IMR-90 (cell line): Measurements from ENCODE around the gene SGCE. TPM values are rescaled to one million over a fixed set of nuclear protein-coding genes. Genes with fewer than 3 reads are reported as not detected.

Experiments used
- ATAC-seq: fragments of 200-7000 bp; cut with Tn5 transposase; 2 replicates; pipeline ENCODE4 v1.9.1; 2020; ENCODE audit warnings: low read depth, mild to moderate bottlenecking, moderate library complexity
- BruUV-seq: library from RNA; stranded (reverse); fragments of 400-500 nt; replicated peaks from 2 replicates; lab custom pipeline; 2021; lab: Mats Ljungman, UMichigan
- CTCF ChIA-PET: fragments of 300-600 bp; formaldehyde crosslinking; extraction: SDS; loops from one replicate; lab custom pipeline; 2021; ENCODE audit warnings: antibody characterized with exemption; lab: Yijun Ruan, JAX
- POLR2A ChIA-PET: fragments of 300-600 bp; sonication (Branson Sonifier 250); formaldehyde crosslinking; loops from one replicate; lab custom pipeline; 2022; ENCODE audit warnings: antibody characterized with exemption; ENCODE audit not compliant: unreplicated experiment; lab: Charles Lee
- DNase-seq: peaks from one replicate; pipeline ENCODE4 v3.0.0; 2013
- H2AFZ ChIP-seq: replicated peaks from 2 replicates; pipeline ENCODE3; 2013; ENCODE audit warnings: low read length, mild to moderate bottlenecking; ENCODE audit not compliant: poor library complexity
- H2AK5ac ChIP-seq: 2 replicates; pipeline ENCODE4 v1.6.1; 2013; ENCODE audit warnings: low read depth, low read length, inconsistent platforms
- H2AK9ac ChIP-seq: replicated peaks from 2 replicates; pipeline ENCODE3; 2013; ENCODE audit warnings: mild to moderate bottlenecking, low read depth, low read length, moderate library complexity; ENCODE audit not compliant: poor library complexity
- H2BK120ac ChIP-seq: 2 replicates; pipeline ENCODE4 v1.6.1; 2013; ENCODE audit warnings: low read depth, low read length, inconsistent platforms
- H2BK15ac ChIP-seq: 3 replicates; pipeline ENCODE4 v1.6.1; 2013; ENCODE audit warnings: low read depth, low read length, inconsistent platforms
- H2BK20ac ChIP-seq: 2 replicates; pipeline ENCODE4 v1.6.1; 2013; ENCODE audit warnings: low read depth, mild to moderate bottlenecking, inconsistent platforms, low read length, moderate library complexity
- H2BK5ac ChIP-seq: 2 replicates; pipeline ENCODE4 v1.6.1; 2013; ENCODE audit warnings: mild to moderate bottlenecking, low read depth, low read length, inconsistent platforms; ENCODE audit not compliant: poor library complexity, severe bottlenecking
- H3K14ac ChIP-seq: replicated peaks from 2 replicates; pipeline ENCODE4 v1.6.1; 2013; ENCODE audit warnings: low read depth, low read length, inconsistent platforms
- H3K18ac ChIP-seq: 2 replicates; pipeline ENCODE4 v1.6.1; 2013; ENCODE audit warnings: low read depth, low read length, control low read depth
- H3K23ac ChIP-seq: 2 replicates; pipeline ENCODE4 v1.6.1; 2013; ENCODE audit warnings: low read depth, low read length, inconsistent platforms
- H3K27ac ChIP-seq: 2 replicates; pipeline ENCODE4 v1.5.1; 2013; ENCODE audit warnings: mild to moderate bottlenecking, control low read depth, low read length; ENCODE audit not compliant: insufficient read depth
- H3K27me3 ChIP-seq: 2 replicates; pipeline ENCODE4 v1.6.1; 2013; ENCODE audit warnings: low read length; ENCODE audit not compliant: control insufficient read depth, insufficient read depth
- H3K36me3 ChIP-seq: 2 replicates; pipeline ENCODE4 v1.6.1; 2013; ENCODE audit warnings: low read length, mixed read lengths; ENCODE audit not compliant: control insufficient read depth, insufficient read depth
- H3K4ac ChIP-seq: 2 replicates; pipeline ENCODE4 v1.6.1; 2013; ENCODE audit warnings: low read depth, low read length, inconsistent platforms
- H3K4me1 ChIP-seq: 2 replicates; pipeline ENCODE4 v1.6.1; 2013; ENCODE audit warnings: low read length, mixed read lengths; ENCODE audit not compliant: control insufficient read depth, insufficient read depth
- H3K4me2 ChIP-seq: 2 replicates; pipeline ENCODE4 v1.6.1; 2013; ENCODE audit warnings: low read depth, mild to moderate bottlenecking, control low read depth, low read length, moderate library complexity
- H3K4me3 ChIP-seq: 2 replicates; pipeline ENCODE4 v1.5.1; 2013; ENCODE audit warnings: low read depth, mild to moderate bottlenecking, control low read depth, low read length, moderate library complexity; ENCODE audit not compliant: insufficient read depth
- H3K56ac ChIP-seq: 2 replicates; pipeline ENCODE4 v1.6.1; 2013; ENCODE audit warnings: low read length, inconsistent platforms; ENCODE audit not compliant: insufficient read depth; ENCODE audit errors: extremely low read depth
- H3K79me1 ChIP-seq, 2 experiments: 2 replicates each; pipeline ENCODE4 v1.6.1; 2013; ENCODE audit warnings: low read length in 2 of 2, inconsistent platforms in 1 of 2, low read depth in 1 of 2
- H3K9ac ChIP-seq: 2 replicates; pipeline ENCODE4 v1.6.1; 2013; ENCODE audit warnings: low read depth, low read length, control low read depth
- H3K9me1 ChIP-seq: 2 replicates; pipeline ENCODE4 v1.6.1; 2013; ENCODE audit warnings: low read length, inconsistent platforms; ENCODE audit not compliant: insufficient read depth
- H3K9me3 ChIP-seq: 2 replicates; pipeline ENCODE4 v1.6.1; 2013; ENCODE audit warnings: low read length; ENCODE audit not compliant: control insufficient read depth, insufficient read depth
- H4K20me1 ChIP-seq: 2 replicates; pipeline ENCODE4 v1.6.1; 2013; ENCODE audit warnings: low read length, inconsistent platforms; ENCODE audit not compliant: insufficient read depth
- H4K5ac ChIP-seq: 2 replicates; pipeline ENCODE4 v1.6.1; 2013; ENCODE audit warnings: mild to moderate bottlenecking, low read depth, low read length, control low read depth
- H4K8ac ChIP-seq, 2 experiments: 2 replicates each; pipeline ENCODE4 v1.6.1; 2013; ENCODE audit warnings: low read depth in 2 of 2, low read length in 2 of 2, control low read depth in 1 of 2, inconsistent platforms in 1 of 2
- H4K91ac ChIP-seq: 2 replicates; pipeline ENCODE4 v1.6.1; 2013; ENCODE audit warnings: low read depth, low read length, inconsistent platforms; ENCODE audit not compliant: insufficient read depth
- NFE2L2 ChIP-seq: fragments of 150-350 bp; IDR thresholded peaks from 2 replicates; pipeline ENCODE4 v1.6.1; 2016; ENCODE audit warnings: low read depth, mild to moderate bottlenecking, low read length
- RAD21 ChIP-seq: IDR thresholded peaks from 2 replicates; pipeline ENCODE4 v1.6.1; 2012; ENCODE audit warnings: low read length, improper control_type of control experiment
- RCOR1 ChIP-seq: IDR thresholded peaks from 2 replicates; pipeline ENCODE4 v1.6.1; 2012; ENCODE audit warnings: mild to moderate bottlenecking, low read length, improper control_type of control experiment; ENCODE audit not compliant: insufficient replicate concordance
- WGBS, 2 experiments: methylation state at CpG; one replicate each; pipeline versions ENCODE4 v1.1.5 to v1.1.7; 2013; ENCODE audit warnings: missing lambda C conversion rate in 2 of 2; ENCODE audit not compliant: insufficient read length in 1 of 2; ENCODE audit errors: extremely low coverage in 2 of 2; 5-methylcytosine and 5-hydroxymethylcytosine counted together
- dilution Hi-C: fragments of 300-500 bp; cut with HindIII; formaldehyde crosslinking; loops from one replicate; pipeline ENCODE4 v1.14.3; 2018; ENCODE audit warnings: low sequenced_read_pairs; ENCODE audit not compliant: unreplicated experiment
- in situ Hi-C: fragments of 300-500 bp; cut with MboI; formaldehyde crosslinking; loops from 3 replicates; pipeline ENCODE4 v1.14.3; 2019; ENCODE audit warnings: low sequenced_read_pairs, inconsistent platforms, mixed read lengths
- intact Hi-C: fragments of 100-400 bp; cut with micrococcal nuclease; formaldehyde crosslinking; loops from 2 replicates; pipeline ENCODE4 v1.10.0; 2022
- polyA plus RNA-seq, 3 experiments: library from polyadenylated mRNA; depleted of rRNA; stranded (reverse); fragments of >200 nt; gene quantifications; 2 replicates each; pipeline ENCODE4 v1.2.3, GENCODE V29; 2012; ENCODE audit warnings: low replicate concordance in 1 of 3
- total RNA-seq: library from RNA; depleted of rRNA; stranded (reverse); fragments of >200 nt; gene quantifications from 2 replicates; pipeline ENCODE4 v1.2.3, GENCODE V29; 2012
- TF ChIP-seq, protein P1 (sequence below): conservative IDR thresholded peaks from 2 replicates; pipeline ENCODE4 v1.5.1; 2012; ENCODE audit warnings: mild to moderate bottlenecking, low read depth, low read length, improper control_type of control experiment

SGCE gene
- total and polyA plus RNA-seq, 2 of the 4 experiments (the other 2 are of a cell fraction): 39.4 to 40.5 TPM

DNA sequence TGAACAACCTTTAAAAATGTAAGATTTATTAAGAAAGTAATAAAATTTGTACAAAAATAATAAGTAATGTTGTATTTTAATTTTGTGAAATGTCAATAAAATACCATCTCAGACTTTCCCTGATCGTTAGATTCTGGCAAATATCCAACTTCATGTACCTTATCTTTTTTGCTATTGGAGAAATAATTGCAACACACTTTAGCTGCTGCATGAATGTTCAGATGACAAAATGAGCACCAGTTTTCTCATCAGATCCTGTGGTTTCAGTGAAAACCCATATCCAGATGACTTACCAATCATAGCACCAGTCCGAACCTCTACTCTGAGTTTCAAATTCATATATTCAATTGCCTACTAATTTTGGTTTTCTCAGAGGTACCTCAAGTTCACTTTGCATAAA, 76.5 kb downstream of the SGCE start:
- no peak overlapping the region for H3K27ac ChIP-seq
- dilution Hi-C loops: no loop called here
- no peak overlapping the region for H3K23ac ChIP-seq
- H3K56ac ChIP-seq: no peak overlapping the region
- no peak for ATAC-seq
- no peak for DNase-seq
- no peak overlapping the region for H3K14ac ChIP-seq
- 89% methylated on average over 1 of the region's 2 CpGs; no CpG with 5 or more reads in 1 of the 2 experiments for WGBS, 2 experiments
- no peaks in the 10 kb centered on the region for H3K27me3 ChIP-seq
- H2BK5ac ChIP-seq: no peak overlapping the region
- in situ Hi-C loops: no loop called here
- no peak overlapping the region for H2AK9ac ChIP-seq
- no peak overlapping the region for H2BK120ac ChIP-seq
- peaks cover 6% of the 10 kb centered on the region for H3K9me3 ChIP-seq
- TF ChIP-seq, protein P1, sequence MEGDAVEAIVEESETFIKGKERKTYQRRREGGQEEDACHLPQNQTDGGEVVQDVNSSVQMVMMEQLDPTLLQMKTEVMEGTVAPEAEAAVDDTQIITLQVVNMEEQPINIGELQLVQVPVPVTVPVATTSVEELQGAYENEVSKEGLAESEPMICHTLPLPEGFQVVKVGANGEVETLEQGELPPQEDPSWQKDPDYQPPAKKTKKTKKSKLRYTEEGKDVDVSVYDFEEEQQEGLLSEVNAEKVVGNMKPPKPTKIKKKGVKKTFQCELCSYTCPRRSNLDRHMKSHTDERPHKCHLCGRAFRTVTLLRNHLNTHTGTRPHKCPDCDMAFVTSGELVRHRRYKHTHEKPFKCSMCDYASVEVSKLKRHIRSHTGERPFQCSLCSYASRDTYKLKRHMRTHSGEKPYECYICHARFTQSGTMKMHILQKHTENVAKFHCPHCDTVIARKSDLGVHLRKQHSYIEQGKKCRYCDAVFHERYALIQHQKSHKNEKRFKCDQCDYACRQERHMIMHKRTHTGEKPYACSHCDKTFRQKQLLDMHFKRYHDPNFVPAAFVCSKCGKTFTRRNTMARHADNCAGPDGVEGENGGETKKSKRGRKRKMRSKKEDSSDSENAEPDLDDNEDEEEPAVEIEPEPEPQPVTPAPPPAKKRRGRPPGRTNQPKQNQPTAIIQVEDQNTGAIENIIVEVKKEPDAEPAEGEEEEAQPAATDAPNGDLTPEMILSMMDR: no peak
- TF ChIP-seq NFE2L2 (no peak), RAD21 (no peak), RCOR1 (no peak)
- no peak overlapping the region for H4K91ac ChIP-seq
- no peak overlapping the region for H2AK5ac ChIP-seq
- H4K8ac ChIP-seq: no peak overlapping the region
- H4K5ac ChIP-seq: no peak overlapping the region
- ChIA-PET CTCF (no interaction called here), POLR2A (no interaction called here)
- no peaks in the 10 kb centered on the region for H3K9me1 ChIP-seq
- no peak overlapping the region for H2AFZ ChIP-seq
- H3K4ac ChIP-seq: no peak overlapping the region
- H3K9ac ChIP-seq: no peak overlapping the region
- H3K18ac ChIP-seq: no peak overlapping the region
- no peak overlapping the region for H2BK15ac ChIP-seq
- H3K4me3 ChIP-seq: no peak overlapping the region
- BruUV-seq: no TSS peak
- intact Hi-C loops: no loop called here
- no peak overlapping the region for H3K4me2 ChIP-seq
- no peaks in the 10 kb centered on the region for H4K20me1 ChIP-seq
- H2BK20ac ChIP-seq: no peak overlapping the region
- H3K79me1 ChIP-seq: no peaks in the 10 kb centered on the region
- peaks cover 1% of the 10 kb centered on the region; the same call in 1 of the 2 replicates for H3K4me1 ChIP-seq
- H3K36me3 ChIP-seq: no peaks in the 10 kb centered on the region
